GM23338 (cell line): ENCODE measurements around the gene SUCNR1.

Experiments used
- CTCF ChIP-seq, 2 experiments: fragments of 200-600 bp in 1 of 2; sonication (generic) in 1 of 2; conservative IDR thresholded peaks; 2 replicates each; pipeline versions ENCODE4 v1.5.1 to v1.6.1; 2016 to 2017; ENCODE audit warnings: antibody characterized with exemption in 2 of 2, low read depth in 2 of 2, mild to moderate bottlenecking in 2 of 2, moderate library complexity in 1 of 2
- EZH2 ChIP-seq: fragments of 200-600 bp; sonication (generic); IDR thresholded peaks from one replicate; pipeline ENCODE4 v1.8.0; 2017; ENCODE audit warnings: antibody characterized with exemption, mild to moderate bottlenecking, low read depth; ENCODE audit not compliant: unreplicated experiment
- EZH2phosphoT487 ChIP-seq: fragments of 200-600 bp; sonication (generic); IDR thresholded peaks from one replicate; pipeline ENCODE4 v1.8.1; 2018; ENCODE audit warnings: antibody characterized with exemption; ENCODE audit not compliant: unreplicated experiment
- JUNB ChIP-seq: IDR thresholded peaks from one replicate; pipeline ENCODE4 v1.6.1; 2016; ENCODE audit warnings: antibody characterized with exemption; ENCODE audit not compliant: unreplicated experiment
- NANOG ChIP-seq: IDR thresholded peaks from 2 replicates; pipeline ENCODE4 v1.6.1; 2016; ENCODE audit warnings: antibody characterized with exemption, borderline replicate concordance
- REST ChIP-seq: IDR thresholded peaks from one replicate; pipeline ENCODE4 v1.6.1; 2018; ENCODE audit warnings: antibody characterized with exemption; ENCODE audit not compliant: unreplicated experiment

DNA sequence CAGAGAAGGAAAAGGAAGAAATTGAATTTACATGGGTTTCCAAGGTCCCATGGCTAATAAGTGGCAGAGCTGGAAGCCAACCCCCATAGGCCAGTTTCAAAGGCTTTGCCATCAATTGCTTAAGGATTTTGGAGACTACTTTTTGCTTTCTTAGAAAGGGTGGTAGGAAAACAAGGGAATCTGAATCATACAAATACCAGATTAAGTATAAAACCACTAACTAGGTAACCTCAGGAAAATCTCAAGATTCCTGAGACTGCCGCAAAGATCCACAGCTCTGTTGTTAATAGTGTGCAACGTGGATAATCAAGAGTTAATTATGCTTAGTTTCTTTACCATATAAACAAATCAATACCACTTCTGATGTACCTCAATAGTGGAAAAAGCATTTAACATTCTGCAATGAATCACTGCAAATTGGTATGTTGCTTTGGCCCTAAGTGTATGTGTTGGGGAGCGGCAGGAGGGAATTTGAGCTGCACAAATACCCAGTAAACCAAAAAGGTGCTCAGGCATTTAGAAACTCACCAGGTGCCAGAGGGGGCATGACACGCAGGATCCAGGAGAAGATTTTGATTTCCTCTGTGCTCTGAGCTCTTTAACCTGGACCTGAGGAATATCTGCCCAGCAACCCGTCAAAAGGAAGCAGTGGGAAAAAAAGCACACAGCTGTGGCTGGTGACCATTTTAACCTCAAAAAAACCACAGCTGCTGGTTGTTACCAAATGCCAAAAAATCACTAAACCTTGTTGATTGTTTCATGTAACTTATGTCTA, 37.5 kb upstream of the SUCNR1 start:
- TF ChIP-seq JUNB (no peak), CTCF (conservative IDR thresholded peaks at IDR 0.05; ENCODE audit: low read depth in 2 of 2) (no peak), EZH2 (no peak), NANOG (no peak), REST (no peak), EZH2phosphoT487 (no peak)
